Measurements from ENCODE around the gene FMNL1.

Gene FMNL1

DNA sequence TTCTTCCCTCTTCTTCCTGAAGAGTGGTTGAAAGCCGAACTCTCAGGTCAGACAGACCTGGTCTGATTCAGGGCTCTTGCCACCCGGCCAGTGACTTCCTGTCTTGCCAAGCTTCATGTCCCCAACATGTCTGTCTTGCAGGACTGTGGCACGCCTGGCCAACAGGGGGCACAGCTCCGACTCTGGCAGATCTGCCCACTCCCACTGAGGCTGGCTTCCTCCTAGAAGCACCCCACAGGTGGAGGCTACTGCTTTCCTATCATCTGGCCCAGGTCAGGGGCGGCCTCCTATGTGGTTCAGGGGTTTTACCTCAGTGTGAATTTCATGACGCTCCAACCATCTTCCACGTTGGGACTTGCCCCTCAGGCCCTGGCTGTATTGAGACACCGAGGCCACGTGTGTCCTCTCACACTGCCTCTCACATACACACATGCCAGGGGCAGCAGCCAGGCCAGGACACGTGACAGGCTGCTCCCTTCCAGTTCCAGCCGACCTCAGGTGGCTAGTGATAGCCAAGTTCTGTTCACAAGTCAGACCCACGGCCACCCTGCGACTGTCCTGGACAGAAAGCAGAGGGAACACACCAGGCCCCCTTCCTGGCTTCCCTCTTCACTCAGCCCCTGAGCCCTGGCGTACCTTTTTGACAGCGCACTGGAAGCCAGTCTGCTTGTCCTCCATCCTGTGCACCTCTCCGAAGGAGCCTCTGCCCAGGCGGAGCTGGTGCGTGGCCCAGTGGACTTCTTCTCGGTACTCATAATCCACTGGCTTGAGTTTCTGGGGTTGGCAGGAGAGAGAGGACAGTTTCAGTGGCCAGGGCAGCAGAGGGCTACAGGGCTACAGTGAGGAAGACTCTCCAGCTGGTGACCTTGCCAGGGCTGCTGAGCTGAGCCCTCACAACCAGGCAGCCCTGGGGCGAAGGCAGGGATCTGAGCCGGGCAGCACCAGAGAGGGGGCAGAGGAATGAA lies 62.8 kb downstream of the FMNL1 start:
- DNase-seq: peak; percentile 42

DNA sequence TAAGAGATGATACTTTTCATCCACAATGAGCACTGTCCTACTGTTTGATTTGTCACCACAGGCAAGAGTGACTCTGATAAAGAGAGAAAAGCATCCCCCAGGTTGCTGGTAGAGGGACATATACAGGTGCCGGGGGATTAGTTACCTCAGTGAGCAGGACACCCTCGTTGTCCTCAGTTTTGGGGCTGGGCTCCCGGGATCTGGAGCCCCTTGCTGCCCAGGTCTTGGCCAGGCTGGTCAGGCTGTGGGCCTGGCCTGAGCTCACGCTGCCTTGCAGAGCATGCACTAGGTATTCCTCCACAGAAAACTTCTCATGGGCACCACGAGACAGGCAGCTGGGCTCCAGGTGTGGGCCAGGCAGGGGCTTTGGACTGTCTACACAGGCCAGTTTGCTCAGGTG lies 64.6 kb downstream of the FMNL1 start:
- no peak for DNase-seq

DNA sequence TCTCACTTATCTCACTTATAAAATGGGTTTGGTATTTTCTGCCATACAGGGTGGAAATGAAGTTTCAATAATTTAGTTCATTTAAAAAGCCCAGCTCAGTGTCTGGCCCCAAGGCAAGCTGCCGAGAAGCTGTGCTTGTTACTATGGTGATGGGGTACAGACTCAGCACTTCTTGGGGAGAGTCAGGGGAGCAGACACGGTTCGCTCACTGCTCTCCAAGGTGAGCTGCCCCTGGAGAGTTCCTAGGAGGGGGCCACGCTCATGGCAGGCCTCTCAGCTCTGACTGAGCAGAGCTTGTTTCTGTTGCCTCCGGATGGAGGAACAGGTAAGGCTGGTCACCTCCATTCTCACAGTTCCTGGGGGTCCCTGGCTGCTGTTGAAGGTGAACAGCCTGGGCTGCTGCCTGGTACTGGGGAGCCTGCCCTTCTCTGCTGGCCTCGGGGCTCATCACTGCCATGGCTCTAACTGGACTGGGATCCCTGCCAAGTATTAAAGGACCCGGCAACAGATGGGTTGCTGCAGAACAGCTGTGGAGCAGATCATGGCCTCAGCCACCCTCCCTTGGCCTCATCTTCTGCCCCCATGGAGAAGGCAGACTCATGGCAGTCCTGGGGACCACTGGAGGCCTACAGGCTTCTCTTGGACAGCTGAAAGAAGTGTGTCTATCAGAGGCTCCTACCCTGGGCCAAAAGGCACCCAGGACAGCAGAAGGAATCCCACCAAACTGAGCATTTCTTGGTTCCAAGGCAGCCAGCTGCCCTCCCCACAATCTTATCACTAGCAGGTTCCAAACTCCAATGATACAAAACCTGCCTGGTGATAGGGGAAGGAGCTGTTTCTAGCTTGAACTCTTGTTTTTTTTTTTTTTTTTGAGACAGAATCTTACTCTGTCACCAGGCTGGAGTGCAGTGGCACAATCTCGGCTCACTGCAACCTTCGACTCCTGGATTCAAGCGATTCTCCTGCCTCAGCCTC lies 66.1 kb downstream of the FMNL1 start:
- DNase-seq: no peak

DNA sequence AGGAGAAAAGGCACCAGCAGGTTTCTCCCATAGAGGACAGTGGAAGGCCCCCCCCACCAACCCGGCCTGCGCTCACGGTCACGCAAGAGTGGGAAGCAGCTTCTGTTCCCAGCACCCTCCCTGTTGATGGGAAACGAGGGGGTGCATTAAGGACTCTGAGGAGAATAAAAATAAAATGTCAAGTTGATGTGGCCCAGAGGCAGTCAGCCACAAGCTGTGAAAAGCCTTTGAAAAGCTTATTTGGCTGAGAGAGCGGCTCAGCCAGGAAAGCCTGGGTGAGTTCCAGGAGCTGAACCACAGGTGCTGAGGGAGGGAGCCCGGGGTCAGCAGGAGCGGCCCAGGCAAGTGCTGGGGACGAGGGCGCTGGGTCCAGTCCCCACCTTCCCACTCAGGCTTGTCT lies 67.1 kb downstream of the FMNL1 start:
- DNase-seq: no peak

DNA sequence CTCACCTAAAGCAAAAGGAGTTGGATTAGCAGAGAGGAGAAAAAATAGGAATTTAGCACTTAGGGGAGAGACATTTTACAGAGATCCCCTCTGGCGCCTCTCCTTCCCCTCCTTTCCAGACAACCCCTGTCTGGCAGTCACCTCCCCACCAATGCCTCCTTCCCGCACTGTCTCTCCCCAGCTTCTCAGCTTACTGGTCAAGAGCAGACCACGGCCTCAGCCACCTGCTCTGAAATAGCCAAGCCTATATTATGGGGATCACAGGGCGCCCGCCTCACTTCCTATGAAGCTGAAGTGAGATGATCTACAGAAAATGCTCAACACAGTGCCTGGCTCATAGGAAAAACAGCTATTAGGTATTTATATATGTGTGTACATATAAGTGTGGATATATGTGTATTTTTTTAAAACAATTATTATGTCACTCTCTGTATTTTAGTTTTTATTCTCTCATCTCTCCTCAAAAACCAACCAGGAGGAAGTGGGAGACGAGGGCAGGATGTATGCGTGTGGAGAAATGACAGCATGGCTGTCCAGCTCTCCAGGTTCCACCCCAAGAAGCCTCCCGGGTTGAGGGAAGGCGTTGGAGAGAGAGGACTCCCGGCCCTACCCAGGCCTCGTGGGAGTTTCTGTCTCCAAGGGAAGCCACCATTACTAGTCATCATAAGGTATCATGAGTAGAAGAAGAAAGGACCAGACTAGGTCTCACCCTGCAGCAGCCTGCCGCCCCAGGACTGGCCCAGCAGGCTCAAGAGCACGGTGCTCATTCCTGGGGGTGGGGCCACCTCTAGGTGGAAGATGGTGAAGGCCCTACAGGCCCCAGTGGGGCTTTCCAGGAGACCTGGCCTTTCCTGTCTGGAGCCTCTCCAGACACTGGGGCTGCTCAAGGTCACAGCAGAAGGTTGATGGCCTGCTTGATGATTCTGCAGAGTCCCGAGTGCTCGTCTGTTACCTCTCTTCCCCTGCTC lies 67.9 kb downstream of the FMNL1 start:
- no peak for DNase-seq

DNA sequence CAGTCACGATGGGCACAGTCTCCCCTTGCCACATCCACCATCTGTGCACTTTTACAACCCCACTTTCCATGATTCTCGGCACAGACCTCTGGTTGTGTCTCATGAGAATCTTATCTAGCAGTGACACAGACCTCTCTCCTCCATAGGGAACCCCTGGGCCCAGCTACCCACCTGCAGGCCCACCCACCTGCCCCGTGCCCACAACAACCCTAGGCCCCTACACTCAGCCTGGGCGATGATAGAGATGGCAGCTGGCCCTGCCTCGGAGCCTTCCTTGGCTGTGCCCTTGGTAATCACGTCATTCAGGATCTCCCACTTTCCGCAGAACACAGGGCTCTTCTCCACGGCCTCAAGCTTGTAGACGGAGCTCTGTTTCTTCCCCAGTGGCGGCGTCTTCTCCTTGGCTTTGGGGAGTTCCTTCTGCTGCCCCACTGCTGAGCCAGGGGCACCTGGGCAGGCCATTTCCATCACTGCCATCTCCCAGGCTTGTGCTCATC lies 68.6 kb downstream of the FMNL1 start:
- no peak for DNase-seq

DNA sequence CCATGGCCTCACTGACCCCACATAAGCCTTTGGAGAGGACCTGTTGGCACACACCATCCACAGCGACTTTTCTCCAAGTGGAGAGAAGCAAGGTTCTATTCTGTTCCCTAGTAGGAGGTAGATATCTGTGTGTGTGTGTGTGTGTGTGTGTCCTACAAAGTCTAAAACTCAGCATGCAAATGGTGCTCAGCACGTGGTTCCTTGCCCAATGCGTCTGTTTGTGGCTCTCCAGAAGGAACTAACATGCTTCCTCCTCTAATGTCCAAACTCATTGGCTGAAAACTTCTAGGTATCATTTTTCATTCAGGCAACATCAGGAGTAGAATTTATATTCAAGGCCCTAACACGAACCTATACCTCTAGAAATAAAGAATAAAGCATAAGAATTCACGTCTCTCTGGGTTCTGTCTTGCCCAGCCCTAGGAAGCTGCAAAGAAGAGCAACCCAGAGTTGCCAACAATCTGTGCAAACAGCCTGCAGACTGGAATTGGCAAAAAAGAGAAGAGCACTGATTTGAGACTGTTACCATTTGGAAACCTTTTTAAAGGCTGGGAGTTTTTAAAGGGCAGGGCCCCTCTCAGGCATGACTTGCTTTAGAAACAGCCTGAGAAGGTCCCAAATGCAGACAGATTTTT lies 69.6 kb downstream of the FMNL1 start:
- no peak for DNase-seq

DNA sequence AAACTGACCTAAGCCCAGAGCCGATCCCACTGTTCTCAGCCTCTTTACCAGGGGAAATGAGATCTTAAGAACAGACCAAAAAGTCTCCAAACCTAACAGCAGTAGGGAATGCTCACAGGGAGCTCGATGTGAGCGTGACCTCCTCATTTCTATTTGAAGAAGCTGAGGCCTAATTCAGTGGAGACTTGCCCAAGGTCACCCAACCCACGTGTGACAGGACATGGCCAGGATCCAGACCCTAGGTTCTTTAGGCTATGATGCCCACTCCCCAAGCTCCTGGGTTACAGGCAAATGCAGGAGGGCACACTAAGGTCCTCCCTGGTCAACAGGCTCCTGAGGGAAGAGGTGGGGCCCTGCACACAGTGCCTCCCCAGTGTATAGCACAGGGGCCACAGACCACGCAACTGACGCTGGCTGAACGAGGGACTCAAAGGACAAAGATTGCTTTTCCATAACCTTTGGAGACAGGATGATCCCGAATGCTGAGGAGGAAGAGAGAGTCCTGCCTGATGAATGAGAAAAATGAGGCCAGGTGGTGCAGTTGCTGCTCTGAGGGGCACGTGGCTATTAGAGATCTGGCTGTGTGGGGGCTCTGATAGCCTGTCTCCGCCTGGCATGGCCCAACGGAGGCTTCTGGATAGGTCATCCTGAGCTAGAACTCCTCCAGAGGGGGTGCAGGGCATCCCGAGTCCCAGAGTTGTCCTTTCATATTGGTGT lies 71.2 kb downstream of the FMNL1 start:
- no peak for DNase-seq

DNA sequence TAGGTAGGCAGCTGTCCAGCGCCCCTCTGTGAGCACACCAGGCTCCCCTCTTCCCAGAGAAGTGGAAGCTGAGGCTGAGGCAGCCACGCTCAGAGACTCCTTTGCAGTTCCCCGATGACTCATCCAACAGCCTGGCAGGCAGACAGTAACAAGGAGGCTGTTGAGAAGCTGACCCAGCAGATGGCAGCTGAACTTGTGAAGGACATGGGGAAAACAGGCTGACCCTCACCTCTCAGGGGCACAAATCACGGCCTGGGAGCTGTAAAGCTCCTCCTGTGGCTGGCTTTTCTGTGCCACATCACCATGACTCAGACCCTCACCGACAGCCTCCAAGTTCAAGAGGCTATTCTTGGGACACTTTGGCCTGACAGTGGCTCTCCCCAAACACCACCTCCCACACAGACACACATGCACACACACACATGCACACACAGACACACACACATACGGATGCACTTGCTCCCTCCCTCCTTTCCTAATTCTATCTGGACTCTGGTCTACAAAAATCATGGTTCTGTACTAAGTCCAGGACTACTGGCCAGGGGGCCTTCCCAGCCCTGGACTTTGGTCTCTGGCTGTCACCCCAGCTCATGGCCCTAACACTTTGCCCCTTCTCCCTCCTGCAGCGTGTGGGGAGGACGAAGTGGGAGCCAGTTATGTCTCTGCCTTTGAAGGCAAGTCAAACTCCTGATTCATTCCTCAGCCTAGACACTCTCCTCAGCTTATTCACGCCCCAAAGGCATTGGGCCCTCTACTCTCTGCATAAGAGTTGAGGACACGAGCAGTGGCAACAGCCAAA lies 71.9 kb downstream of the FMNL1 start:
- DNase-seq: peak; percentile 14

DNA sequence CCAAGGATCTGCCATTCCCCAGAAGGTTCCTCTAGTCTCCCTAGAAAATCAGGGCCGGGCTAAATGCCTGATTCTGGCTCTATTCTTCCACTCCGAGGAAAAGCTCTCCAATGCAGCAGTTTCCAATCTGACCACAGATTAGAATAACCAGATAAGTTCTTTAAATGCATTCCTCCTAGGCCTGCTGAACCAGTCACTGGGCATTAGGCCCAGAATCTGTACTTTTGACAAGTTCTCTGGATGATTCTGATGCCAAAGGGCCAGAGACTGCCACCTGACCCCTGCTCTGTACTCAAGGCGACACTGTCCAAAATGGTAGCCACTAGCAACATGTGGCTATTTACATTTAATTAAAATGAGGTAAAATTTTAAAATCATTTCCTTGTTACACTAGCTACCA lies 72.8 kb downstream of the FMNL1 start:
- DNase-seq: no peak

DNA sequence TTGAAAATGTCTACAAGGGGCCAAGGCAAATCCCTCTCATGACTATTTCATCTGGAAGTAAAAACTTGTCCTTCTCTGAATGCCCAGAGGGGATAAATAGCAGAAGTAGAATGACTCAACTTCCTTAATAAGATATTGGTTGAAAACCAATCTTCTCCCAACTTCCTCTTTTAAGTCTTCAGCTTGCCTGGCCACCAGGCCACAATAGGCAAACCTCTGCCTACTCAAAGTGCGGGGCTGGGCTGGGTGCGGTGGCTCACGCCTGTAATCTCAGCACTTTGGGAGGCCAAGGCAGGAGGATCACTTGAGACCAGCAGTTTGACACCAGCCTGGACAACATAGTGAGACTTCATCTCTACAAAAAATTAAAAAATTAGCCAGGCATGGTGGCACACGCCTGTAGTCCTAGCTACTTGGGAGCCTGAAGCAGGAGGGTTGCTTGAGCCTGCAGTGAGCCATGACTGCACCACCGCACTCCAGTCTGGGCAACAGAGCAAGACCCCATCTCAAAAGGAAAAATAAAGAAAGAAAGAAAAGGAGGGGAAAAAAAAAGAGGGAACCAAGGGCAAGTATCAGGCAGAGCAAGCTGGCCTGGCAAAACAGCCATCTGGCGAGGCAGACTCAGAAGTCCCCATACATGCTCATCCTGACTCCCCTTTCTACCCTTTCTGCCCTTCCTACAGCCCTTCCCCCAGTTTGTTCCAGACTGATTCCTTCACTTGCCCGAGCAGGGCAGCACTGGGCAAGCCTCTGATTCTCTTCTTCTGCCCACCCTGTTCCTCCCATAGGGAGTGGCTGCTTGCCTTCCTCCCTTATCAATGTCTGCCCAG lies 74.5 kb downstream of the FMNL1 start:
- no peak for DNase-seq

DNA sequence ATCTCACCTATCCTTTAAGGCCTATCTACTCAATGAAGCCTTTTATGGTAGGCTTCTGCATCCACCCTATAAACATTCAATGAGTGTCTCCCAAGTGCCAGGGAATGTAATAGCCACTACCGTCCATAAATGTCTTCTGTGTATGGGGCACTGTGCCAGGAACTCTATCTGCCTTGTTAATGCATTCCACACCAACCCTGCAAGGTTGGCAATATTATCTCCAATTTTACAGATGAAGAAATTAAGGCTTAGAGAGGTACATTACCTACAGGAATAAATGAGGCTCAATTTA lies 75.1 kb downstream of the FMNL1 start:
- DNase-seq: no peak

Measured in stimulated activated naive CD4-positive, alpha-beta T cell treated with Interleukin-2 at 50 U/mL for 16 hours (primary cell).